A673 (cell line): Measurements from ENCODE around the gene ABHD17C. TPM values are rescaled to one million over a fixed set of nuclear protein-coding genes. Genes with fewer than 3 reads are reported as not detected.

ENCODE experiments used
- BruUV-seq: library from RNA; stranded (reverse); fragments of 400-500 nt; replicated peaks from 2 replicates; lab custom pipeline; 2021; lab: Mats Ljungman, UMichigan
- CTCF ChIA-PET: fragments of 300-600 bp; sonication (Branson Sonifier 250); formaldehyde crosslinking; loops from one replicate; lab custom pipeline; 2022; ENCODE audit warnings: antibody characterized with exemption; lab: Charles Lee
- POLR2A ChIA-PET: fragments of 300-600 bp; sonication (Branson Sonifier 250); formaldehyde crosslinking; loops from one replicate; lab custom pipeline; 2022; ENCODE audit warnings: antibody characterized with exemption; ENCODE audit not compliant: low non-redundant PET; lab: Charles Lee
- DNase-seq: peaks from one replicate; pipeline ENCODE4 v3.0.0-alpha.2; 2015; ENCODE audit warnings: low spot score
- H3K27ac ChIP-seq: fragments of 200-600 bp; sonication (generic); 2 replicates; pipeline ENCODE4 v1.5.1; 2016; ENCODE audit warnings: mixed run types, low read depth, mild to moderate bottlenecking, mixed read lengths, antibody characterized with exemption, low read length; ENCODE audit not compliant: poor library complexity, severe bottlenecking
- H3K27me3 ChIP-seq: fragments of 200-600 bp; sonication (generic); replicated peaks from 2 replicates; pipeline ENCODE4 v1.6.1; 2017; ENCODE audit warnings: mixed run types, low read depth, mild to moderate bottlenecking, mixed read lengths, antibody characterized with exemption, low read length; ENCODE audit not compliant: insufficient read depth, poor library complexity
- H3K36me3 ChIP-seq: fragments of 200-600 bp; sonication (generic); 2 replicates; pipeline ENCODE4 v1.6.1; 2016; ENCODE audit warnings: mixed run types, mild to moderate bottlenecking, mixed read lengths, antibody characterized with exemption, low read length; ENCODE audit not compliant: insufficient read depth, poor library complexity, severe bottlenecking
- H3K4me1 ChIP-seq: fragments of 200-600 bp; sonication (generic); 2 replicates; pipeline ENCODE4 v1.6.1; 2017; ENCODE audit warnings: mixed run types, mild to moderate bottlenecking, mixed read lengths, antibody characterized with exemption, low read length; ENCODE audit not compliant: insufficient read depth, poor library complexity, severe bottlenecking
- H3K4me3 ChIP-seq: fragments of 200-600 bp; sonication (generic); 2 replicates; pipeline ENCODE4 v1.5.1; 2016; ENCODE audit warnings: low read depth, mixed run types, mild to moderate bottlenecking, mixed read lengths, low read length; ENCODE audit not compliant: poor library complexity, severe bottlenecking
- H3K9me3 ChIP-seq: fragments of 200-600 bp; sonication (generic); 2 replicates; pipeline ENCODE4 v1.6.1; 2016; ENCODE audit warnings: mixed run types, low read depth, mild to moderate bottlenecking, mixed read lengths, antibody characterized with exemption, low read length; ENCODE audit not compliant: poor library complexity, severe bottlenecking
- EZH2 ChIP-seq: fragments of 200-600 bp; sonication (generic); IDR thresholded peaks from 2 replicates; pipeline ENCODE4 v1.6.1; 2017; ENCODE audit warnings: borderline replicate concordance, low read depth, mild to moderate bottlenecking, mixed read lengths, antibody characterized with exemption, low read length; ENCODE audit not compliant: poor library complexity, severe bottlenecking
- intact Hi-C: fragments of 100-400 bp; cut with micrococcal nuclease; formaldehyde crosslinking; loops from one replicate; pipeline ENCODE4 v1.10.0; 2022; ENCODE audit not compliant: unreplicated experiment
- total RNA-seq: library from RNA; stranded (reverse); gene quantifications from 2 replicates; pipeline ENCODE4 v1.2.3, GENCODE V29; 2021
- TF ChIP-seq, protein P1 (sequence below): fragments of 300-800, 200-600 bp; sonication (generic); conservative IDR thresholded peaks from 2 replicates; pipeline ENCODE4 v1.5.1; 2017; ENCODE audit warnings: low read depth, mild to moderate bottlenecking, antibody characterized with exemption, low read length, moderate library complexity, mixed read lengths

Gene ABHD17C
- total RNA-seq, 1 experiment from 2014 or later, result 9.9 TPM

DNA sequence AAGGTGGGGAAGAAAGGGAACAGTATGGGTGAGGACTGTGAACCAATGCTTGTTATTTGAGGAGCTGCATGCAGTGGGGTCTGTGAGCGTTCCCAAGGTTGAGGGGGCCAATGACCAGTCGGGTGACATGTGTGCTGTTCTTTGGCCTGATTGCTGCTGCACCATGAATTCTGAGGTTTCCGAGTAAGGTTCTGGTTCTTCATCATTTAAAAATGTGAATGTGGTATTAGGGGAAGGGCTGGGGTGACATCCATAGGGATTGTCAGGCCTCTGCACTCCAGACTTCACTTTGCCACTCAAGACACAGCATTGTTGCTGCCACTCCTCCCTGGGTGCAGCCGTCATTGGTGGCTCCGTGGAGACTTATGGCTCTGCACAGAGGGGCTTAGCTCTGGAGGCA is 32.5 kb downstream of the ABHD17C start:
- no TSS peak for BruUV-seq
- POLR2A ChIA-PET, result no interaction called here

DNA sequence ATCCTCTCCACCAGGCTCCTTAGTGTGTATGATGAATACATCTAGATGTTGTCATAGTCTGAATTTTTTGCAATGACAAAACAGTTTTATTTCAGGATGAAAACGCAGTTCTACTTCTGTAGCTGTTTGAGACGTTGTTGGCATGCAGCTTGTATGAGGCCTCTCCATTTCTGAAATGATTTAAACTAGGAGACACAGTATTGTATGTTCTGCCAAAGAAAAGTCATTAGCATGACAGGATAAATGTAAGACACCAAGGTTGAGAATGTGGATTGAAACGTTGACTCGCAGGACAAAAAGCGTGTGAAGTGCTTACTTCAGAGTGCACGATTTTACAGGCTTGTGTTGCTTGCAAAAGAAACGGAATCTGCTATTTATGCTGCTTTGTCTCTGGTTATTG is 35.3 kb downstream of the ABHD17C start:
- ChIA-PET CTCF (no interaction called here), POLR2A (no interaction called here)
- TF ChIP-seq, protein P1, sequence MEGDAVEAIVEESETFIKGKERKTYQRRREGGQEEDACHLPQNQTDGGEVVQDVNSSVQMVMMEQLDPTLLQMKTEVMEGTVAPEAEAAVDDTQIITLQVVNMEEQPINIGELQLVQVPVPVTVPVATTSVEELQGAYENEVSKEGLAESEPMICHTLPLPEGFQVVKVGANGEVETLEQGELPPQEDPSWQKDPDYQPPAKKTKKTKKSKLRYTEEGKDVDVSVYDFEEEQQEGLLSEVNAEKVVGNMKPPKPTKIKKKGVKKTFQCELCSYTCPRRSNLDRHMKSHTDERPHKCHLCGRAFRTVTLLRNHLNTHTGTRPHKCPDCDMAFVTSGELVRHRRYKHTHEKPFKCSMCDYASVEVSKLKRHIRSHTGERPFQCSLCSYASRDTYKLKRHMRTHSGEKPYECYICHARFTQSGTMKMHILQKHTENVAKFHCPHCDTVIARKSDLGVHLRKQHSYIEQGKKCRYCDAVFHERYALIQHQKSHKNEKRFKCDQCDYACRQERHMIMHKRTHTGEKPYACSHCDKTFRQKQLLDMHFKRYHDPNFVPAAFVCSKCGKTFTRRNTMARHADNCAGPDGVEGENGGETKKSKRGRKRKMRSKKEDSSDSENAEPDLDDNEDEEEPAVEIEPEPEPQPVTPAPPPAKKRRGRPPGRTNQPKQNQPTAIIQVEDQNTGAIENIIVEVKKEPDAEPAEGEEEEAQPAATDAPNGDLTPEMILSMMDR, result no peak
- intact Hi-C loops, result no loop called here
- BruUV-seq, result no TSS peak
- H3K9me3 ChIP-seq, result no peaks in the 10 kb centered on the region
- no peaks in the 10 kb centered on the region for H3K27me3 ChIP-seq
- H3K4me3 ChIP-seq, result no peak overlapping the region
- no peak for DNase-seq
- no peak overlapping the region for H3K27ac ChIP-seq
- no peaks in the 10 kb centered on the region for H3K4me1 ChIP-seq
- H3K36me3 ChIP-seq, result no peaks in the 10 kb centered on the region

More for the DNA sequence above, 32.5 kb downstream of the ABHD17C start:
- intact Hi-C loops, result no loop called here
- Histone ChIP-seq H3K4me1 (no peaks in the 10 kb centered on the region), H3K27ac (no peak overlapping the region), H3K27me3 (no peaks in the 10 kb centered on the region), H3K9me3 (no peaks in the 10 kb centered on the region), H3K36me3 (no peaks in the 10 kb centered on the region), H3K4me3 (no peak overlapping the region)
- no peak for DNase-seq
- TF ChIP-seq EZH2, result no peak
- TF ChIP-seq, protein P1, result no peak
- CTCF ChIA-PET, result no interaction called here

DNA sequence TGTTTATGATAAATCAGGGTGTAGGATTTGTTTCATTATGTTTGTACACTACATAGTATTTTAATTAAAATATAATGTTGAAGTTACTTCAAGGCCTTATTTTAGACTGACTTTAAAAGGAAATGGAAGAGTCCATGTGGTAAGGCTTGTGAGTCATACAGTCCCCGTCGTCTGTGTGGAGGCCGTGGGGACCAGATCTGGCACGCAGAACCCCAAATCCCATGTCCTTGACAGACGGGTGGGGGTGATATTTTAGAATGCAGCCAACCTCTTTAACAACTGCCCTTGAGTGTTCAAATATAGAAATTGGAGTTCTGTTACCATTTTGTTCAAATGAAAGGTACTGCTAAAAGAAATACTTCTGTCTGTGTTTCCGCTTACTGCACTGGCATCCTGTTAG is 35.8 kb downstream of the ABHD17C start:
- CTCF ChIA-PET, result no interaction called here
- BruUV-seq, result no TSS peak
- no peak overlapping the region for H3K4me3 ChIP-seq
- DNase-seq, result no peak
- intact Hi-C loops, result no loop called here
- TF ChIP-seq EZH2, result no peak
- TF ChIP-seq, protein P1, result no peak
- no peaks in the 10 kb centered on the region for H3K27me3 ChIP-seq
- POLR2A ChIA-PET, result no interaction called here
- H3K4me1 ChIP-seq, result no peaks in the 10 kb centered on the region
- H3K36me3 ChIP-seq, result no peaks in the 10 kb centered on the region
- H3K9me3 ChIP-seq, result no peaks in the 10 kb centered on the region
- no peak overlapping the region for H3K27ac ChIP-seq
